ENCODE data around the gene RTN4.

Gene RTN4

DNA sequence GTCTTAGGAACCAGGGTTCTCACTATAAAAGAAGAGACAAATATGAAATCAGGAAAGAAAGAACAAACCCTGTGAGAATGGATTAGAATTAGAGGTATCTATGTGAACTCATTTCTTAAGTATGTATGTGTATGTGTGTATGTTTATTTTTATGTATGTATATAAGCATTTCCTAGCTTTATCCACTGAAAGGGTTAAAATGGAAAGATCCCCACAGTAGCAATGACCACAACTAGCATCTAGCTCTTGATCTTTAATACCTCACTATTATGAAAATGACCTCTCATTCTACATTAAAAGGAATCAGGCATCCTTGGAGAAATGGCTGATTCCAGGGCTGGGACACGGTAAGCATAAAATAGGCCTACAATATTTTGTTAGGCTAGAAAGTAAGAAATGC lies 31.6 kb downstream of the RTN4 start:
- TF ChIP-seq TAF1 (IDR thresholded peaks at IDR 0.05; ENCODE audit: low read depth) (no peak), NFIC (IDR thresholded peaks at IDR 0.05) (no peak), YY1 (IDR thresholded peaks at IDR 0.05; ENCODE audit: low read depth) (no peak), USF1 (IDR thresholded peaks at IDR 0.05) (no peak), EGR1 (IDR thresholded peaks at IDR 0.05) (no peak), EP300 (IDR thresholded peaks at IDR 0.05; ENCODE audit: borderline replicate concordance) (no peak), ZBTB7A (IDR thresholded peaks at IDR 0.05; ENCODE audit: low read depth) (no peak), TEAD4 (IDR thresholded peaks at IDR 0.05) (no peak), RAD21 (IDR thresholded peaks at IDR 0.05; ENCODE audit: low read depth) (no peak), CREB1 (IDR thresholded peaks at IDR 0.05; ENCODE audit: low read depth) (no peak), MAX (IDR thresholded peaks at IDR 0.05) (no peak), TCF12 (IDR thresholded peaks at IDR 0.05; ENCODE audit: low read depth) (no peak)
- TF ChIP-seq, protein P1, sequence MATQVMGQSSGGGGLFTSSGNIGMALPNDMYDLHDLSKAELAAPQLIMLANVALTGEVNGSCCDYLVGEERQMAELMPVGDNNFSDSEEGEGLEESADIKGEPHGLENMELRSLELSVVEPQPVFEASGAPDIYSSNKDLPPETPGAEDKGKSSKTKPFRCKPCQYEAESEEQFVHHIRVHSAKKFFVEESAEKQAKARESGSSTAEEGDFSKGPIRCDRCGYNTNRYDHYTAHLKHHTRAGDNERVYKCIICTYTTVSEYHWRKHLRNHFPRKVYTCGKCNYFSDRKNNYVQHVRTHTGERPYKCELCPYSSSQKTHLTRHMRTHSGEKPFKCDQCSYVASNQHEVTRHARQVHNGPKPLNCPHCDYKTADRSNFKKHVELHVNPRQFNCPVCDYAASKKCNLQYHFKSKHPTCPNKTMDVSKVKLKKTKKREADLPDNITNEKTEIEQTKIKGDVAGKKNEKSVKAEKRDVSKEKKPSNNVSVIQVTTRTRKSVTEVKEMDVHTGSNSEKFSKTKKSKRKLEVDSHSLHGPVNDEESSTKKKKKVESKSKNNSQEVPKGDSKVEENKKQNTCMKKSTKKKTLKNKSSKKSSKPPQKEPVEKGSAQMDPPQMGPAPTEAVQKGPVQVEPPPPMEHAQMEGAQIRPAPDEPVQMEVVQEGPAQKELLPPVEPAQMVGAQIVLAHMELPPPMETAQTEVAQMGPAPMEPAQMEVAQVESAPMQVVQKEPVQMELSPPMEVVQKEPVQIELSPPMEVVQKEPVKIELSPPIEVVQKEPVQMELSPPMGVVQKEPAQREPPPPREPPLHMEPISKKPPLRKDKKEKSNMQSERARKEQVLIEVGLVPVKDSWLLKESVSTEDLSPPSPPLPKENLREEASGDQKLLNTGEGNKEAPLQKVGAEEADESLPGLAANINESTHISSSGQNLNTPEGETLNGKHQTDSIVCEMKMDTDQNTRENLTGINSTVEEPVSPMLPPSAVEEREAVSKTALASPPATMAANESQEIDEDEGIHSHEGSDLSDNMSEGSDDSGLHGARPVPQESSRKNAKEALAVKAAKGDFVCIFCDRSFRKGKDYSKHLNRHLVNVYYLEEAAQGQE (IDR thresholded peaks at IDR 0.05; ENCODE audit: low read depth) = no peak

DNA sequence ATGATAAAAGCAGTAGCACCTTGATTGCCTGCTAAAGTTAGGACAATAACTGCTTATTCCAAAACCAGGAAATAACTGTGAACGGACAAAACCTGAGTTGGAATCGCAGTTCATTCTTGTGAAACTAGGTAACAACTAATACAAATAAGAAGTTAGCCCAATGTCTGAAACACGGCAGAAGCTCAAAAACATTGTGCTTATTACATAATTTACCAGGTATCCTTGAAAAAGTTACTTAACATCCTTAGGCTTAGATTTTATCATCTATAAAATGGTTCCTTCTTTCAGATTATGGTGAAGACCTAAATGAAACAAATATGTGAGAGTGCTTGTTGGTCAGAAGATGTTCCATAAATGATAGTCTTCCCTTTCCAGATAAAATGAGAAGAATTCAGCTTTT lies 32.4 kb downstream of the RTN4 start:
- no peak for TF ChIP-seq TCF12 (IDR thresholded peaks at IDR 0.05; ENCODE audit: low read depth)
- no peak for TF ChIP-seq RAD21 (IDR thresholded peaks at IDR 0.05; ENCODE audit: low read depth)
- no peak for TF ChIP-seq MAX (IDR thresholded peaks at IDR 0.05)
- TF ChIP-seq EGR1 (IDR thresholded peaks at IDR 0.05) = no peak
- no peak for TF ChIP-seq ZBTB7A (IDR thresholded peaks at IDR 0.05; ENCODE audit: low read depth)
- TF ChIP-seq, protein P1 (IDR thresholded peaks at IDR 0.05; ENCODE audit: low read depth) = no peak
- no peak for TF ChIP-seq CREB1 (IDR thresholded peaks at IDR 0.05; ENCODE audit: low read depth)
- no peak for TF ChIP-seq EP300 (IDR thresholded peaks at IDR 0.05; ENCODE audit: borderline replicate concordance)
- no peak for TF ChIP-seq USF1 (IDR thresholded peaks at IDR 0.05)
- no peak for TF ChIP-seq NFIC (IDR thresholded peaks at IDR 0.05)
- no peak for TF ChIP-seq TEAD4 (IDR thresholded peaks at IDR 0.05)
- no peak for TF ChIP-seq FOXM1 (IDR thresholded peaks at IDR 0.05; ENCODE audit: borderline replicate concordance, low read depth)
- no peak for TF ChIP-seq CEBPB (IDR thresholded peaks at IDR 0.05)
- TF ChIP-seq TAF1 (IDR thresholded peaks at IDR 0.05; ENCODE audit: low read depth) = no peak

DNA sequence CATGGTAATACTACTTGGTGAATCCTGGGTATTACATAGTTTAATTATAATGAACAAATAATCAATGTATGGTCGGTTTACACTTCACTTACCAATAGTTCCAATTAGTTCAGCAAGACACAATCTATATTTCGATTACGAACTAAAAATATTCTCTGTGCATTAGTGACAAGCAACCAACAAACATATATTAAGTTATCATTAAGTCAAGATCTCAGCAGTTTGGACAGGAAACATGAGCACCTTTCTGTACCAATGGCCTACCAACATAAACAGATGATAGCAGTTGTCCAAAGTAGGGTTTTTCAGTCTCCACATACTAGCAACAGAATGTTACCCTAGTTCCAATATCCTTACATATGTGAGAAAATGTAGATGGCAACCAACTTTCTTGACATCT lies 32.8 kb downstream of the RTN4 start:
- no peak for TF ChIP-seq FOXM1 (IDR thresholded peaks at IDR 0.05; ENCODE audit: borderline replicate concordance, low read depth)
- TF ChIP-seq ZBTB7A (IDR thresholded peaks at IDR 0.05; ENCODE audit: low read depth) = no peak
- no peak for TF ChIP-seq MAX (IDR thresholded peaks at IDR 0.05)
- no peak for TF ChIP-seq TEAD4 (IDR thresholded peaks at IDR 0.05)
- no peak for TF ChIP-seq CREB1 (IDR thresholded peaks at IDR 0.05; ENCODE audit: low read depth)
- TF ChIP-seq EP300 (IDR thresholded peaks at IDR 0.05; ENCODE audit: borderline replicate concordance) = no peak
- TF ChIP-seq, protein P1 (IDR thresholded peaks at IDR 0.05; ENCODE audit: low read depth) = no peak
- no peak for TF ChIP-seq USF1 (IDR thresholded peaks at IDR 0.05)
- no peak for TF ChIP-seq TAF1 (IDR thresholded peaks at IDR 0.05; ENCODE audit: low read depth)
- TF ChIP-seq EGR1 (IDR thresholded peaks at IDR 0.05) = no peak
- TF ChIP-seq NFIC (IDR thresholded peaks at IDR 0.05) = no peak
- no peak for TF ChIP-seq YY1 (IDR thresholded peaks at IDR 0.05; ENCODE audit: low read depth)
- no peak for TF ChIP-seq RAD21 (IDR thresholded peaks at IDR 0.05; ENCODE audit: low read depth)
- no peak for TF ChIP-seq TCF12 (IDR thresholded peaks at IDR 0.05; ENCODE audit: low read depth)
- no peak for TF ChIP-seq CEBPB (IDR thresholded peaks at IDR 0.05)
